NB4 (cell line): Measurements from ENCODE around the gene RASAL2.

Source experiments
- CTCF ChIP-seq: IDR thresholded peaks from one replicate; pipeline ENCODE4 v1.5.1; 2012; ENCODE audit warnings: low read depth, low read length
- MYC ChIP-seq: IDR thresholded peaks from 2 replicates; pipeline ENCODE4 v1.6.1; 2011; ENCODE audit warnings: low read depth, low read length
- POLR2A ChIP-seq: IDR thresholded peaks from 2 replicates; pipeline ENCODE4 v1.6.1; 2011; ENCODE audit warnings: mild to moderate bottlenecking; ENCODE audit not compliant: insufficient read length; ENCODE audit errors: extremely low read depth

DNA sequence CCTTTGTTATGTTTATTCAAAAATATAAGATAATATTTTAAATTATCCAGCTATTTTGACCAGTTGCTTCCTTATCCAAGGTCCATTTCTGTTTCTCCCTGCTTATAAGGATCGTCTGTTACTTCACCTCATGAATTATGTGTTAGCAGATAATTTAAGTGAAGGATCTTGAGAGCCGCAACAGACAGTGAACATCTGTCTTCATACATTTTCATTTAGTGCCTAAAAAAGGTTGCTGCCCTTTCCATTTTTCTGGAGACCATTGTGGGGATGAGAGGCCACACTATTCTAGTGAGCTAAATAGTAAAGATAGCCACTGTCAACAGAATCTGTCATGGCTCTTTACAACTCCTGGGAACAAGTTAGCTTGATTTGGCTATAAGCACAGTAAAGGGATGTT lies 248.8 kb downstream of the RASAL2 start:
- no peak for TF ChIP-seq CTCF
- no peak for TF ChIP-seq POLR2A
- TF ChIP-seq MYC: no peak
